ENCODE measurements around the gene TRANK1. TPM values are rescaled to one million over a fixed set of nuclear protein-coding genes. Genes with fewer than 3 reads are reported as not detected.
"Not testable (repeated sequence)": the region's sequence is repeated elsewhere in the genome, so short reads cannot be mapped to it uniquely, and the experiment has no call there.

Gene TRANK1
- total and polyA plus RNA-seq, 5 experiments from 2014 or later, result 16.0 to 92.3 (median 20.3) TPM

DNA sequence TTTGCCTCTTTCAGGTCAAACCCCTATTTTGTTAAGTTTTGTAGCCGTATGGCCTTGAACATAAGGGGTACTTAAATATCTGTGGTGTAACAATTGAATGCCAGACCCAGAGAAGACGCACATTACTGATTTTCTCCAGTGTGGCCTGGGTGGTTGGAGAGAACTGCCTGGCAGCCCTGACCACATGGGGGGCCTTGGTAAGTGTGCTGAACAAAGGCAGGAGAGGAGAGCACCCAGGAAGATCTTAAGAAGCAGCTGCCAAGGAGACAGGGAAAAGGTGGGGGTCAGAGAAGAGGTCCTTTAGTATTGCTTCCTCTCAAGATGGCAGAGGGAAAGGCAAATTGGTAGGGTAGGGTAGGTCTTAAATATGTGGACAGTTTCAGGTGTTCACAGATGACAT is 35.7 kb downstream of the TRANK1 start:
- H3K27ac Mint-ChIP-seq, result peak overlapping the region; percentile 94 to 100 (median 98)
- DNase-seq, result no peak
- no peaks in the 10 kb centered on the region for H3K9me3 Mint-ChIP-seq
- no peak for ATAC-seq
- peaks cover 24 to 80% (median 63%) of the 10 kb centered on the region in 4 donors for H3K4me1 Mint-ChIP-seq
- POLR2A ChIA-PET, result interaction anchor here (0.5 kb wide), 1 partner anchor 1315 kb away, joined by 3 read pairs; no protein-coding TSS in a partner anchor
- no peaks in the 10 kb centered on the region for H3K27me3 Mint-ChIP-seq
- peaks cover 0 to 11% (median 2%) of the 10 kb centered on the region in 3 donors for H3K36me3 Mint-ChIP-seq
- H3K4me3 Mint-ChIP-seq, result peak overlapping the region; percentile 87 to 100 (median 98)

GRCh38 chr3:36908647-36909180 is 36.1 kb downstream of the TRANK1 start:
- Mint-ChIP-seq H3K4me1 (peaks cover 24 to 81% (median 63%) of the 10 kb centered on the region in 4 donors), H3K36me3 (peaks cover 0 to 11% (median 2%) of the 10 kb centered on the region in 3 donors), H3K27ac (peak overlapping the region; percentile 94 to 100 (median 98)), H3K27me3 (no peaks in the 10 kb centered on the region), H3K9me3 (no peaks in the 10 kb centered on the region), H3K4me3 (peak overlapping the region; percentile 87 to 100 (median 98))
- DNase-seq (no peak), ATAC-seq (no peak)
- POLR2A ChIA-PET, result interaction anchor here (1.0 to 4.3 kb wide), 6 partner anchors 15 to 84 kb away, joined by 3 to 23 read pairs (median 14); partner anchors contain the start of genes EPM2AIP1, MLH1 and TRANK1

DNA sequence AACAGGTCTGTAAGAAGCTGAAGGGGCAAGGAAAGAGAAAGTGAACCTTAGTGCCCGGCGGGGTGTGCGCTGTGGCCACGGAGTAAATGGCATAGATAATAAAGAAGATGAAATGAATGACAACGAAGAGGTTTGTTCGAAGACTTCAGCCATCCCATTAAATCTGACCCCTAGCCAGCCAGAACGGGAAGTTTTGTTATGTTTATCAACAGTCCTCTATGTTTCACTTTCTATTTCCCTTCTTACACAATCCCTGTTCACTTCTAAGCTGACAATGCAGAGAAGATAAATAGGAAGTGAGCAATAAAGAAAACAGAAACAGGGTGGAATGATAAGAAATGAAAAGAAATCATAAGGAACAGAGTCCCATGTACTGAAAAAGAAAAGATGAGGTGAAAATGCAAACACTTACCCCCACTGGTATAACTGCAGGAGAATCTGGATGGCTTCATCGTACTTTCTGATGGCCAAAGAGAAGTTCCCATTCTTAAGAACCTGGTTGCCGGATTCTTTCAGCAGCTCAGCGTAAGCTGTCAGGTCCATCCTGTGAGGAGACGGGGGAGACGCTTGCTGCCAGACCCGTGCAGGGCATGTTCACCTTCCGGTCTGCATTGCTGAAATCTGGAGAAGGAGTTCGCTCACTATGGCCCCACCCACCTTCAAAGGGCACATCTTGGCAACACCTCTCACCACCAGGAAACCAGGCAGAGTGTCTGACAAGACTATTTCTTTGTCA is 36.8 kb downstream of the TRANK1 start:
- Mint-ChIP-seq H3K4me3 (peak overlapping the region; percentile 87 to 100 (median 98)), H3K36me3 (peaks cover 0 to 13% (median 6%) of the 10 kb centered on the region in 3 donors), H3K27me3 (no peaks in the 10 kb centered on the region), H3K27ac (peak overlapping the region; percentile 94 to 100 (median 98)), H3K4me1 (peaks cover 26 to 81% (median 64%) of the 10 kb centered on the region in 4 donors), H3K9me3 (no peaks in the 10 kb centered on the region)
- POLR2A ChIA-PET, result interaction anchor here (0.7 to 4.3 kb wide), 9 partner anchors 10 to 85 kb away, joined by 3 to 23 read pairs (median 6); partner anchors contain the start of genes EPM2AIP1, MLH1 and TRANK1
- peak; percentile 77 to 79 for ATAC-seq
- peak; percentile 36 to 82 (median 62) for DNase-seq

DNA sequence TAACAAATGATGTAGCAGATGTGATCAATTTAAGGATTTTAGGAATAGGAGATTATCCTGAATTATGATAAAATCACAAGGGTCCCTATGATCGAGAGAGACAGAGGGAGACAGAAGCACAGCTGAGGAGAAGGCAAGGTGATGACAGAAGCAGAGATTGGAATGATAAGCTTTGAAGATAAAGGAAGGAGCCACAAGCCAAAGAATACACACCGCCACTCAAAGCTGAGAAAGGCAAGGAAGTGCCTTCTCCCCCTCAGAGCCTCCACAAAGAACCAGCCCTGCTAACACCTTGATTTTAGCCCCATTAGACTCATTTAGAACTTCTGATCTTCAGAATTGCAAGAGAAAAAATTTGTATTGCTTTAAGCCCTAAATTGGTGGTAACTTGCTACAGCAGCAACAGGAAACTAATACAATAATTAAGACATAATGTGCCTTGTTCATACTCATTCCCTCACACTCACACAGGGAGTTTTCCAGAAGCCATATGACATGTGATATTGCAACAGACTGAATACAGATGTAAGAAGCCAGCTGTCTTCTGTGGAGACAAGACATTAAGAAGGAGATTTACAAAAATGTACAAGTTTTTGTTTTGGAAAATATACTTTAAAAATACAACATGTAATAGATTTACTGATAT is 38.2 kb downstream of the TRANK1 start:
- peak; percentile 28 to 35 for ATAC-seq
- Mint-ChIP-seq H3K27ac (peak overlapping the region; percentile 77 to 98 (median 89)), H3K4me1 (peaks cover 25 to 81% (median 65%) of the 10 kb centered on the region in 4 donors), H3K27me3 (no peaks in the 10 kb centered on the region), H3K9me3 (no peaks in the 10 kb centered on the region), H3K4me3 (peak overlapping the region; percentile 67 to 100 (median 84)), H3K36me3 (peaks cover 0 to 27% (median 20%) of the 10 kb centered on the region in 3 donors)
- POLR2A ChIA-PET, result interaction anchor here (0.9 to 4.3 kb wide), 6 partner anchors 11 to 86 kb away, joined by 3 to 23 read pairs (median 16); partner anchors contain the start of genes EPM2AIP1, MLH1 and TRANK1
- peak in 1 of 10 donors; percentile 31 for DNase-seq

- DNase-seq, result no peak
- peak overlapping the region; percentile 77 to 98 (median 89) for H3K27ac Mint-ChIP-seq
- no peaks in the 10 kb centered on the region for H3K9me3 Mint-ChIP-seq
- ATAC-seq, result no peak
- POLR2A ChIA-PET, result interaction anchor here (0.5 to 4.3 kb wide), 6 partner anchors 12 to 87 kb away, joined by 3 to 23 read pairs (median 16); partner anchors contain the start of genes EPM2AIP1, MLH1 and TRANK1
- peak overlapping the region; percentile 67 to 100 (median 84) for H3K4me3 Mint-ChIP-seq
- peaks cover 0 to 32% (median 30%) of the 10 kb centered on the region in 3 donors for H3K36me3 Mint-ChIP-seq
- no peaks in the 10 kb centered on the region for H3K27me3 Mint-ChIP-seq
- peaks cover 29 to 85% (median 74%) of the 10 kb centered on the region in 4 donors for H3K4me1 Mint-ChIP-seq
Measured at GRCh38 chr3:36905545-36905944, 39.3 kb downstream of the TRANK1 start.

GRCh38 chr3:36904641-36905040 is 40.2 kb downstream of the TRANK1 start:
- Mint-ChIP-seq H3K9me3 (no peaks in the 10 kb centered on the region), H3K36me3 (peaks cover 0 to 39% (median 35%) of the 10 kb centered on the region in 3 donors), H3K27me3 (no peaks in the 10 kb centered on the region), H3K4me1 (peaks cover 29 to 88% (median 79%) of the 10 kb centered on the region in 4 donors), H3K27ac (peak overlapping the region; percentile 49 to 98 (median 87)), H3K4me3 (peak overlapping the region in 6 of 10 donors; percentile 31 to 97 (median 56))
- POLR2A ChIA-PET, result interaction anchor here (1.0 to 4.3 kb wide), 3 partner anchors 16 to 54 kb away, joined by 6 to 23 read pairs (median 13); partner anchors contain the start of gene TRANK1
- DNase-seq, result no peak
- no peak for ATAC-seq

DNA sequence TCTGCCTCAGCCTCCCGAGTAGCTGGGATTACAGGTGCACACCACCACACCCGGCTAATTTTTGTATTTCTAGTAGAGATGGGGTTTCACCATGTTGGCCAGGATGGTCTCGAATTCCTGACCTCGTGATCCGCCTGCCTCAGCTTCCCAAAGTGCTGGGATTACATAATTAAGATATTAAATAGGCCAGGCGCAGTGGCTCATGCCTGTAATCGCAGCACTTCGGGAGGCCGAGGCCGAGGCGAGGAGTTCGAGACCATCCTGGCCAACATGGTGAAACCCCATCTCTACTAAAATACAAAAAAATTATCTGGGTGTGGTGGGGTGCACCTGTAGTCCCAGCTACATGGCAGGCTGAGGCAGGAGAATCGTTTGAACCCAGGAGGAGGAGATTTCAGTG is 40.8 kb downstream of the TRANK1 start:
- not testable (repeated sequence) for ATAC-seq, H3K9me3 Mint-ChIP-seq, H3K27me3 Mint-ChIP-seq, DNase-seq
- Mint-ChIP-seq H3K4me1 (peaks cover 27 to 87% (median 76%) of the 10 kb centered on the region in 4 donors), H3K27ac (peak overlapping the region; percentile 75 to 98 (median 93)), H3K4me3 (peak overlapping the region in 1 of 10 donors; percentile 74), H3K36me3 (peaks cover 0 to 45% (median 37%) of the 10 kb centered on the region in 3 donors)
- POLR2A ChIA-PET, result interaction anchor here (0.7 to 4.3 kb wide), 5 partner anchors 15 to 55 kb away, joined by 3 to 23 read pairs (median 6); partner anchors contain the start of gene TRANK1

DNA sequence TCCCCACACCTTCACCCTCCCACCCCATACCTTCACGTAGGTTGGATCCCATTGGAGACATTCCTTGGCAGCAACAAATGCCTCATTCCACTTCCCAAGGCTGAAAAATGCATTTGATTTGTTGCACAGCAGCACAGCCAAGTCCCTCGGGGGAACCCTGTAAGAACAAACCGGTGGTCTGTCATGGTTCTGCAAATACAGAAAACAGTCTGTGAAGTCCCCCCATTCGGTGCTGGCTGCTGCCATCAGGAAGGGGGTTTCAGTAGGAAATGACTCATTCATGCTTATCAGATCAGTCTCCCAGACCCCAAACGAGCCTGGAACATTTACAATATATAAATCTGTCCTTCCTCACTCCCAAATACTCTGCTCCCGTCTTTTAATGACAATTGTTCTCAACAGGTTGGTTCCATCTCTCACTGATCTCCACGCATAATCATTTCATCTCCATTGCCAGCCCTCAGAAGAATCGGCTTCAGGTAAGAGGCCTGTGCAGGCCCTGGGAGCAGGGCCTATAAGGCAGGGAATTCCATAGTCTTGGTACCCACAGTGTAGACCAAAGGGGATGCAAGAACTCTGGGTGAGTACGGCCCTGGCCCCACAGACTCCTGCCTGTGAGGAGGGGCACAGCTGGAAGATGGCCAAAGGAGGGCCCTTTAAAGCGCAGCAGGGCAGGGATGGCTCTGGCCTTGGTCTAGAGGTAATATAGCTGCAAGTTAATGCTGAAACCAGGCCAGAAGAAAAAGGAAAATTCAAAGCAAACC is 41.6 kb downstream of the TRANK1 start:
- H3K27me3 Mint-ChIP-seq, result no peaks in the 10 kb centered on the region
- DNase-seq, result peak in 1 of 10 donors; percentile 31
- peaks cover 0 to 52% (median 41%) of the 10 kb centered on the region in 3 donors for H3K36me3 Mint-ChIP-seq
- peaks cover 27 to 85% (median 68%) of the 10 kb centered on the region in 4 donors for H3K4me1 Mint-ChIP-seq
- POLR2A ChIA-PET, result interaction anchor here (0.7 to 2.1 kb wide), 5 partner anchors 9 to 45 kb away, joined by 3 to 6 read pairs (median 5); partner anchors contain the start of gene TRANK1
- ATAC-seq, result peak; percentile 32 to 41
- peak overlapping the region; percentile 73 to 95 (median 87) for H3K27ac Mint-ChIP-seq
- H3K4me3 Mint-ChIP-seq, result peak overlapping the region; percentile 20 to 74 (median 44)
- H3K9me3 Mint-ChIP-seq, result no peaks in the 10 kb centered on the region

DNA sequence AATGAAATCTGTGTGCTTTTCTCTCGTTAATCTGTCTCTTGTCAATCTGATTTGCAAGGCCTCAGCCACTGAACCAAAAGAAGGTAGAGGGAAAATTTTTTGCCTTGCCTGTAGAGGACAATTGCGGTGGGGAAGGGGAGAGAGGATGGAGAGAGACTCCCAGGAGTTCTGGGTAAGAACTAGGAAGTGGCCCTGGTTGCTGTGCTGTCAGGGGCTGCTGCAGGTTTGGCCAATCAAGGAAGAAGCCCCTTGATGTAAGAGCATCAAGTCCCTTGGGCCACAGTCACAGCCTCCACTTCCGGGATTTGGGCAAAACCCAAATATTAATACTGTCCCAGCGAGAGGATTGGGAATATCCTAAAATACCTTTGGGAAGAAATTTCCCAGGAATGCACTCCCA is 43.3 kb downstream of the TRANK1 start:
- Mint-ChIP-seq H3K4me3 (peak overlapping the region in 7 of 10 donors; percentile 3 to 74 (median 31)), H3K27me3 (no peaks in the 10 kb centered on the region), H3K27ac (peak overlapping the region; percentile 73 to 95 (median 88)), H3K4me1 (peaks cover 25 to 86% (median 64%) of the 10 kb centered on the region in 4 donors), H3K9me3 (no peaks in the 10 kb centered on the region), H3K36me3 (peaks cover 0 to 70% (median 52%) of the 10 kb centered on the region in 3 donors)
- ATAC-seq, result no peak
- no peak for DNase-seq
- POLR2A ChIA-PET, result interaction anchor here (1.2 to 2.1 kb wide), 4 partner anchors 8 to 43 kb away, joined by 3 to 5 read pairs (median 4); partner anchors contain the start of gene TRANK1

DNA sequence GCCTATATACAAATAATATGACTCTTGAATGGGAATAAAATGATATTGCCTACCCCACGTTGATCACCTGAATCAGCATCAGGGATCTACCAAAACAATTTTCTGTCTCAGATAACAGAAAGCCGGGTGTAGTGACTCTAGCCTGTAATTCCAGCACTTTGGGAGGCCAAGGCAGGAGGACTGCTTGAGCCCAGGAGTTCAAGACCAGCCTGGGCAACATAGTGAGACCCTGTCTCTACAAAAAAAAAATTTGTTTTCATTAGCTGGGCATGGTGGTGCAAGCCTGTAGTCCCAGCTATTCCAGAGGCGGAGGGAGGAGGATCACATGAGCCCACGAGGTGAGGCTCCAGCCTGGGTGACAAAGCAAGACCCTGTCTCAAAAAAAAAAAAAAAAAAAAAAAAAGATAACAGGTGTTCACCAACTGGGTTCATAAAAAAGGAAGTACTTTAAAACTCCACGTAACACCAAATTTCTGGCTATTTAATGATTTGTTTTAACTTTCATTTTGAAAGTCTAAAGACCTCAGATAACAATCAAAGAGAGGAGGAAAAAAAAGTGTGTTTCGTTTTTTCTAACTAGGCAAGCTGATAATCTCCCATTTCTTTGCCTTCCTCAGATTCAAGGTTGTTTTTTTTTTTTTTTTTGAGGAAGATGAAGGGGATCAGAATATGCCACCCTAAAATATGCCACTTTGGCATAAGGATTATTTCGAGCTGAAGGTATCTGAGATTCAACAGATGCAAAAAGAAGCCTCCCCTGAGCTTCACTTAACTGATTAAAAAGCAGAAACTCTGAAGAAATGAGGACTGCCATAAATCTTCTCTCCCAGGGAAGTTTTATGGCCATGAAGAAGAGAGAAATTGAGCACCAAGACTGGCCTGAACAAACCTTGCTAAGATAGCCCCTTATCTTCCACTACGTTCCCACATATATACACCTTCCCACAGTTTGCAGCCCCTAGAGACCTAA is 44.1 kb downstream of the TRANK1 start:
- Mint-ChIP-seq H3K27me3 (no peaks in the 10 kb centered on the region), H3K9me3 (no peaks in the 10 kb centered on the region), H3K4me1 (peaks cover 21 to 86% (median 62%) of the 10 kb centered on the region in 4 donors), H3K36me3 (peaks cover 0 to 76% (median 54%) of the 10 kb centered on the region in 3 donors), H3K27ac (peak overlapping the region; percentile 73 to 95 (median 88)), H3K4me3 (peak overlapping the region; percentile 8 to 64 (median 45))
- DNase-seq, result no peak
- POLR2A ChIA-PET, result interaction anchor here (1.3 kb wide), 1 partner anchor 43 kb away, joined by 4 read pairs; no protein-coding TSS in a partner anchor
- no peak for ATAC-seq
